NCI-H1694 treated with DMSO at 0.1 percent for 48 hours (cell line): ENCODE data around the gene MCRIP2.

Experiments used
- DNase-seq: peaks from one replicate; lab custom pipeline; 2025; lab: John Stamatoyannopoulos, UW

MCRIP2 gene

DNA sequence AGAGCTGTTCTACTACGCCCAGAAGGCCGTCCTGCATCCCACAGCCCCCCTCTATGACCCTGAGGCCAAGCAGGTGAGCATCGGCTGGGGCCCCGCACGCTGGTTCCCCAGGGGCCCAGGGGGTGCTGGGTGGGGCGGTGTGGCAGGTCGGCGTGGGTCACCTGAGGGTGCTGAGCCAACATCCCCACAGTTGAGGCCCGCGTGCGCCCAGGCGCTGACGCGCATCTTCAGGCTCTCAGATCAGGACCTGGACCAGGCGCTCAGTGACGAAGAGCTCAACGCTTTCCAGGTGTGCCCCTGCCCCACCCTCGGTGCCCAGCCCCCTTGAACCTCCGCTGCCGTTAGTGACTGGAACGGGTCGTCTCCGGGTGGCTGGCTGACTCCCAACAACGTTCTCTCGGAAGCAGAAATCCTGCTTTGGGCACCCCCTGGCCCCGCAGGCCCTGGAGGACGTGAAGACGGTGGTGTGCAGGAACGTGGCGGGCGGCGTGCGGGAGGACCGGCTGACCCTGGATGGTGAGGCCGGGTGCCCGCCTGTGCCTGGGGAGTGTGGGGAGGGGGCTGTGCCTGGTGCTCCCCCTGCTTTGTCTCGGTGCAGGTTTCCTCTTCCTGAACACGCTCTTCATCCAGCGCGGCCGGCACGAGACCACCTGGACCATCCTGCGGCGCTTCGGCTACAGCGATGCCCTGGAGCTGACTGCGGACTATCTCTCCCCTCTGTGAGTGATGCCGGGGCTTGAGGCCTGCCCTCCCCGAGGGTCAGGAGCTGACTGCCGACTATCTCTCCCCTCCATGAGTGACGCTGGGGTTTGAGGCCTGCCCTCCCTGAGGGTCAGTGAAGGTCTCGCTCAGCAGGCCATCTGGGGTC lies 29.1 kb downstream of the MCRIP2 start:
- DNase-seq, result no peak

DNA sequence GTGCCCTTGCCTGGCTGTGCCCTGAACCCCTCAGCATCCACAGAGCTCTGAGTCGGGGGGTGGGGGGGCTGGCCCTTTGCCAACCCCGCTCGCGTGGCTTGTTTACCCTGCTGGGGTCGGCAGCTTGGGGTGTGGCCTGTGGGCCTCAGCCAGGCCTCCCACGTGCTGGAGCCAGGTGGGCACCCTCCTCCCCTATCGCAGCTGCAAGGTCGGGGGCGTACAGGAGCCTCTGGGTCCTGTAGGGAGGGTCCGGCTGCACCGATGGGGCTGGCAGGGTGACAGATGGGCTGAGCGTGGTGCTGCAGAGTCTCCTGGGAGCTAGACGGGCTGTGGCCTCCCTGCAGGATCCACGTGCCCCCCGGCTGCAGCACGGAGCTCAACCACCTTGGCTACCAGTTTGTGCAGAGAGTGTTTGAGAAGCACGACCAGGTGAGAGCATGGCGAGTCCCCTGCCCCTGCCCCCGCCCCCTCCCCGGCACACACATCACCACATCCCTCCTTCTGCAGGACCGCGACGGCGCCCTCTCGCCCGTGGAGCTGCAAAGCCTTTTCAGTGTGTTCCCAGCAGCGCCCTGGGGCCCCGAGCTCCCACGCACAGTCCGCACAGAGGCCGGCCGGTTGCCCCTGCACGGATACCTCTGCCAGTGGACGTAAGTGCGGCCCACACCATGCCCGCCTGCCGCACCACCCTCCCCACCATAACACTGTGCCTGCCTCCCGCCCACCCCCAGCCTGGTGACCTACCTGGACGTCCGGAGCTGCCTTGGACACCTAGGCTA lies 29.9 kb downstream of the MCRIP2 start:
- DNase-seq, result no peak

DNA sequence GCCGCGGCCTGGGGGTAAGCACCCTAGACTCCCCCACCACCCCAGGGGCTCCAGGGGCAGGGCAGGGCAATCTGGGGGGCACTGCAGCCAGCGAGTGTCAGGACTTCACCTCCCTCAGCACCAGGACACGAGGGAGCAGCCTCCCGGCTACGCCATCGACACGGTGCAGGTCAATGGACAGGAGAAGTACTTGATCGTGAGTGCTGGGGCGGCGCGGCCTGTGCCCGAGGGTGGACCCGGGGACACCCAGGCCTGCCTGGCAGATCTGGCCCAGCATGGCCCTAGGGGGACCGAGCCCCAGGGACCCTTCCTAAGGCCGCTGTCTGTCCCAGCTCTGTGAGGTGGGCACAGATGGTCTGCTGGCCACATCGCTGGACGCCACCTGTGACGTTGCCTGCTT lies 30.7 kb downstream of the MCRIP2 start:
- no peak for DNase-seq

DNA sequence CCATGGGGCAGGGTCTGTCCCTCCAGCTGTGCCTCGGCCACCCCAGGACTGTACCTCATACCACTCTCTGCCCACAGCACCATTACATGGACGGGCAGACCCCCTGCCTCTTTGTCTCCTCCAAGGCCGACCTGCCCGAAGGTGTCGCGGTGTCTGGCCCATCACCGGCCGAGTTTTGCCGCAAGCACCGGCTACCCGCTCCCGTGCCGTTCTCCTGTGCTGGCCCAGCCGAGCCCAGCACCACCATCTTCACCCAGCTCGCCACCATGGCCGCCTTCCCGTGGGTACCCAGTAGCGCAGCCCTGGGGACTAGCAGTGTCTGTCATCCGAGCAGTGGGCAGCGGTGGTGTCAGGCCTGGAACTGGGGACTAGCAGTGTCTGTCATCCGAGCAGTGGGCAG lies 31.2 kb downstream of the MCRIP2 start:
- DNase-seq, result no peak

DNA sequence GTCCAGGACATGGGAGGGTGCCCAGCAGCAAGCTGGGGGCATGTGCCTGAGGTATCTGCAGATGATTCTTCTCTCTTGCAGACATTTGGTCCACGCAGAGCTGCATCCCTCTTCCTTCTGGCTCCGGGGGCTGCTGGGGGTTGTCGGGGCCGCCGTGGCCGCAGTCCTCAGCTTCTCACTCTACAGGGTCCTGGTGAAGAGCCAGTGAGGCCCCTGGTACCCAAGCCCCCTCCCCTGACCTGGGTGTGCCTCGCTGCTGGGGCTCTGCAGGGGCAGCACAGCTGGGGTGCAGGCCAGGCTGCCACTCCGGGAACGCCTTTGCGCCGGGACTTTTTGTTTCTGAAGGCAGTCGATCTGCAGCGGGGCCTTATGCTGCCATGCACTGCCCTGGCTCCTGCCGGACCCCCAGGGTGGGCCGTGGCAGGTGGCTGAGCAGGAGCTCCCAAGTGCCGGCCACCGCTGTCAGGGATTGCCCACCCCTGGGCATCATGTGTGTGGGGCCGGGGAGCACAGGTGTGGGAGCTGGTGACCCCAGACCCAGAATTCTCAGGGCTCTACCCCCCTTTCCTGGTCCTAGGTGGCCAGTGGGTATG lies 31.9 kb downstream of the MCRIP2 start:
- no peak for DNase-seq

DNA sequence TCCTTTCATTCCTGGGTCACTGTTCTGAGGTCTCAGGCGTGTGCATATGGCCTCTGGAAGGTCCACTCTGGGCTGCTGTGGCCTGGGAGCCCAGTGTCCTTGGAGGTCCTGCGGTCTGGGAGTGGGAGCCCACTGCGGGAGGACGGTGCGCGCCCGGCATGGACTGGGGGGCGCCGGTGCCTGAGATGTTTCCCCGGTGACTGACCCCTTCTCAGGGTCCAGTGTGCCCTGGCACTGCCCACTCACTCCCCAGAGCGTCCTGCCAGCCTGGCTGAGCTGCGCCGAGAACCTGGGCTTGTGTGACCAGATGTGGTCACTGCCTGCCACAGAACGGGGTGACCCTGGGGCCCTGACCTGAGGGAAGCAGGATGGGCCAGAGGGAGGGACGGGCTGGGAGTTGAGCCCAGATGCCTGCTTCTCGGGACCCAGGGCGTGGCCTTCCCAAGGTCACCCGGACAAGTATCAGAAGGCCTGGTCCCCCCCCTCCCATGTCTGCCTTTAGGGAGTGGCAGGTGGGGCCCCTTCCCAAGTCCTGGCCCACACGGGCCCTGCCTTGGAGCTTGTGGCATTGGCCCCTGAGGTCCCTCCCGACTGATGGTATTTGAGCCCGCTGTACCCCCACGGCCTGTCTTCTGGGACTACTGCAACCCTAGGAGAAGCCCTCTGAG lies 32.7 kb downstream of the MCRIP2 start:
- DNase-seq, result no peak

DNA sequence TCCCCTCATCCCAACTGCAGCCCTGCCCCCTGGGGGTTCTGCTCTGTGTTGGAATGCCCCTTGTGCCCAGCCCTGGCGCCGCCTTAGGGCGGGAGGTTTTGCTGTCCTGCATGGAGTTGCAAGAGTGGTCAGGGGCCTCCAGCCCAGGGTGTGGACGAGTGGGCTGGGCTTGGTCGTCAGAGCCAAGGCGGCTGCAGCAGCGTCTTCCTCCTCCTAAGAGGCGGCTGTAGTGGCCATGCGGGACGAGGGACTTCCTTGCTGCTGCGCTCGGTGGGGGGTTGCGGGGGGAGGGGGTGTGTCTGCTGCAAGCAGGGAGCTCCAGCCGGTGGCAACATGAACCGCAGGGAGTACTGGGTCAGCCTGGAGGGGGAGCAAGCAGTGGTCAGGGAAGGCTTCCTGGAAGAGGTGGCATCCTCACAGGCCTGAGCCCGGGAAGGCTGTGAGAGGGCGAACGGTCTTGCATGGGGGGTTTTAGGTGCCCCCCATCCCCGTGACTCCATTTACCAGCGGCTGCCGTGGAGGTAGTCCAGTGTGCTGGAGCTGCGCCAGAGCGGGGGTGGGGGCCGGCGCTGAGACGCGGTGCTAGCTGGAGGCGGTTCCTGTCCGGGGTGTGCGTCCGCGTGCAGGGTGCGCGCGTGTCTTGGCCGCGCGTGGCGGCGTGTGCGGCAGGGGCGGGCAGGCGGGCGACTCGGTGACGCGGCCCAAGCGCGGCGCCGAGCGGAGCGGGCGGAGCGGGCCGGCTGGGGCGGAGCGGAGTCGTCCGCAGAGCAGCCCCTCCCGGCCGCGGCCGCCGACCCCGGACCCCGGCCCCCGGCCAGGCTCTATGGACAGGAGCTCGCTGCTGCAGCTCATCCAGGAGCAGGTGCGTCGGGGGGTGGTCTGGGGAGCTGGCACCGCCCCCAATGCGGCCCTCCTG lies 33.6 kb downstream of the MCRIP2 start, which contains the start of gene RHBDL1:
TSS of gene RHBDL1 (plus strand) at position 704 of the 916 bp plus-strand sequence. CDS start at position 824, 120 bp downstream.
- DNase-seq, result no peak

DNA sequence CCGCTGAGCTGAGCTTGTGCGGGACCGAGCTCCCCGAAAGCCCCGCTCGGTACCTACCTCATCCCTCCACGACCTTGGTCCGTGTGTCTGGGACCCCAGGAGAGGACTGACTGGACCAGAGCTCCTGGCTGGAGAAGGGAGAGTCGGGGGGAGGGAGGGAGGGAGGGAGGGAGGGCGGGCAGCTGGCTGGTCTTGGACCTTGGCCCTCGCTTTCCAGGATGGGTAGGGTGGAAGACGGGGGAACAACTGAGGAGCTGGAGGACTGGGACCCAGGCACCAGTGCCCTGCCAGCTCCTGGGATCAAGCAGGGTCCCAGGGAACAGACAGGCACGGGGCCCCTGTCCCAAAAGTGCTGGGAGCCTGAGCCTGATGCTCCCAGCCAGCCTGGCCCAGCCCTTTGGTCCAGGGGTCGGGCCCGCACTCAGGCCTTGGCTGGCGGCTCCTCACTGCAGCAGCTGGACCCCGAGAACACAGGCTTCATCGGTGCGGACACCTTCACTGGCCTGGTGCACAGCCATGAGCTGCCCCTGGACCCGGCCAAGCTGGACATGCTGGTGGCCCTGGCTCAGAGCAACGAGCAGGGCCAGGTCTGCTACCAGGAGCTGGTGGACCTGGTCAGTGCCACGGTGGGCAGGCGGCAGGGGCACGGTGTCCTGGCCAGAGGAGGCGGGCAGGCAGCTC lies 34.4 kb downstream of the MCRIP2 start:
- no peak for DNase-seq

DNA sequence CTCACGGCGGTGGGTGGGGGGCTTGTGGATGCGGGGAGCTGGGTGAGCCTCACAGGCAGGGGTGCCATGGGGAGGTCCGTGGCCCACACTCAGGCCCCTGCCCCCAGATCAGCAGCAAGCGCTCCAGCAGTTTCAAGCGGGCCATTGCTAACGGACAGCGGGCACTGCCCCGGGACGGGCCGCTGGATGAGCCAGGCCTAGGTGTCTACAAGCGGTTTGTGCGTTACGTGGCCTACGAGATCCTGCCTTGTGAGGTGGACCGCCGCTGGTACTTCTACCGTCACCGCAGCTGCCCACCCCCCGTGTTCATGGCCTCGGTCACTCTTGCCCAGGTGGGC lies 34.9 kb downstream of the MCRIP2 start:
- DNase-seq, result no peak

DNA sequence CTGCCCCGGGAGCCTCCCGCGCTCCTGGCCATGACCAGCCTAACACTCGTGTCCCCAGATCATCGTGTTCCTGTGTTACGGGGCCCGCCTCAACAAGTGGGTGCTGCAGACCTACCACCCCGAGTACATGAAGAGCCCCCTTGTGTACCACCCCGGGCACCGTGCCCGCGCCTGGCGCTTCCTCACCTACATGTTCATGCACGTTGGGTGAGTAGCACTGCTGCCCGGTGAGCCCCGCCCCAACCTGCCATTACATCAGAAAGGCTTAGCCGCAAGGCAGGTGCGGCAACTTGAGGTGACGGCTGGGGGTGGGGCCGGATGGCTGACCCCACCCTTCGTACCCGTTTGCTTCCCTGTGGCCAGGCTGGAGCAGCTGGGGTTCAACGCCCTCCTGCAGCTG lies 35.3 kb downstream of the MCRIP2 start:
- DNase-seq, result no peak

DNA sequence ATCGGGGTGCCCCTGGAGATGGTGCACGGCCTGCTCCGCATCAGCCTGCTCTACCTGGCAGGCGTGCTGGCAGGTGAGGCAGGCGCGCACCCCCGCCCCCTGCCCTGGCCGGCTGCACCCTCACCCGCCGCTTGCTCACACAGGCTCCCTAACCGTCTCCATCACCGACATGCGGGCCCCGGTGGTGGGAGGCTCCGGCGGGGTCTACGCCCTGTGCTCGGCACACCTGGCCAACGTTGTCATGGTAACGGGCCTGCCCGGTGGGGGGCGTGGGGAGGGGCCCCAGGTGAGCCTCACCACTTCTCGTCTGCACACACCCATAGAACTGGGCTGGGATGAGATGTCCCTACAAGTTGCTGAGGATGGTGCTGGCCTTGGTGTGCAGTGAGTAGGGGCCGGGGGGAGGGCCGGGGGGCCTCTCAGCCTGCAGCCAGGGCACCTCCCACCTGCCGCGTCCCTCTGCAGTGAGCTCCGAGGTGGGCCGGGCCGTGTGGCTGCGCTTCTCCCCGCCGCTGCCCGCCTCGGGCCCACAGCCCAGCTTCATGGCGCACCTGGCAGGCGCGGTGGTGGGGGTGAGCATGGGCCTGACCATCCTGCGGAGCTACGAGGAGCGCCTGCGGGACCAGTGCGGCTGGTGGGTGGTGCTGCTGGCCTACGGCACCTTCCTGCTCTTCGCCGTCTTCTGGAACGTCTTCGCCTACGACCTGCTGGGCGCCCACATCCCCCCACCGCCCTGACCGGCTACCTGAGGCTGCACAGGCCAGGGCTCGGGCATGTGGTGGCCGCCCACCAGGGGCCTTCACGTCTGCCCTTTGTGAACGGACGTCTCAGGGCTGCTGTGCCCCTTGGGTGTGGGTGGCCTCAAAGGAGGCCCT lies 35.9 kb downstream of the MCRIP2 start:
- no peak for DNase-seq

DNA sequence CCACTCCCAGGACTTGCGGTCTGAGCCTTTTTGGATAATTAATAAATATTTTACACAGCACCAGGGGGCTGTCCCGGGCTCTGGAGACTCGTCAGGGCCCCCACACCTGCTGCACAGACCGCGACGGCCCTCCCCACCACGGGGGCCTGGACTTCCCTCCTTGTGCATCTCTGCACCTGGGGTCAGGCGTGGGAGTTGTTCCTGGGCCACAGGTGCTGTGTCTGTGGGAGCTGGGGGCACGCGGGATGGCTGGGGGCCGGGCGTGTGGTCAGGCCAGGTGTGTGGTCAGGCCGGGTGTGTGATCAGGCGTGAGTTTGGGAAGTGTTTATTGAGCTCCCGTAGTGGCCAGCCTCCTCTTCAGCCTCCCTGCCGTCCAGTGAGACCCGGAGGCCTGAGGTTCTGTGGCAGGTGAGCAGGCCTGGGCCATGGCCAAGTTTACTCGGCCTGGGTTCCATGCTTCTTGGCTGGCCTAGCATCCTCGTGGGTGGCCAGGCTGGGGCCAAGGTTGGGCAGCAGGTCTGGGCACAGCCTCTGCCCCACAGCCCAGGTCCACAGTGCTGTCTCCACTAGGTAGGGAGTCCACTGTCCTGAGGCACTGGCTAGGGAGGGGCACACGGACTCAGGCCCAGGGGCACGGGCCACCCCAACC lies 36.7 kb downstream of the MCRIP2 start:
- DNase-seq, result no peak

DNA sequence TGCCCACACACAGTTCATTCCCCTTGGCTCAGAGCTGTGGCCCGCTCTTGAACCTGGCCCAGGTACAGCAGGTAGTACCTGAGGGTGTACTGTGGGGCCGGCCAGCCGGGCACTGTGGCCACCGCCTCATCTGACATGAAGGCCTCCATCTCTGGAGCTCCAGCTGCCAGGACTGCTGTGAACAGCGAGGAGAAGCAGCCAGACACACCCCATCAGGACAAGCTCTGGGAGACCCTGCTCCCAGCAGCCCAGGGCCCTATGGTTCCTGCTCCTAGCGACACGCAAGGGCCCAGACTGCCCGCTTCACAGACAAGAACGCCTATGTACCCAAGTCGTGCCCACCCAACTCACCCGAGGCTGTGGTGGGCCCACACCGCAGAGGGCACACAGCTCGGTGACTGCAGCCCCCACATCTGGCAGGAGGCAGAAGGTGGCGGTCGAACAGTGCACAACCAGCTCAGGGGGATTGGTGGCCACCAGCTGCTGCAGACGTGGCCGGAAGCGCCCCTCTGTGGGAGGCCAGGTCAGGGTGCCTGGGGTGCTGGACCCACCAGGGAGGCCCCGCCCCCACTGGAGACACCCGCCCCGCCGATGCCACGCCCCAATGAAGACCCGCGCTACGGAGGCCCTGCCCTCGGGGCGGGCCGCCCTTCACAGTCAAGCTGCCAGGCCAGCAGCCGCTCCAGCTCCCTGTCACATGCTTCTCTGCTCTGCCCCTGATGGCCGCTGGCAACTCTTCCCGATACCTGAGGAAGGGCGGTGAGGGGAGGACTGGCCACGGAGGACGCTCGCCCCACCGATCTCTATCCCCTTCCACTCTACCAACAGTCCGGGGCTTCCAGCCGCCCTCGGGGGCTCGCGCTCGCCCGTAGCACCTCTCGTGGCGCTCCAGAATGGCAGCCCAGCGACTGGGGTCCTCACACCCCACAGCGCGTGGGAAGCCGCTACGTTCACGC lies 37.5 kb downstream of the MCRIP2 start:
- peak; percentile 27 for DNase-seq

DNA sequence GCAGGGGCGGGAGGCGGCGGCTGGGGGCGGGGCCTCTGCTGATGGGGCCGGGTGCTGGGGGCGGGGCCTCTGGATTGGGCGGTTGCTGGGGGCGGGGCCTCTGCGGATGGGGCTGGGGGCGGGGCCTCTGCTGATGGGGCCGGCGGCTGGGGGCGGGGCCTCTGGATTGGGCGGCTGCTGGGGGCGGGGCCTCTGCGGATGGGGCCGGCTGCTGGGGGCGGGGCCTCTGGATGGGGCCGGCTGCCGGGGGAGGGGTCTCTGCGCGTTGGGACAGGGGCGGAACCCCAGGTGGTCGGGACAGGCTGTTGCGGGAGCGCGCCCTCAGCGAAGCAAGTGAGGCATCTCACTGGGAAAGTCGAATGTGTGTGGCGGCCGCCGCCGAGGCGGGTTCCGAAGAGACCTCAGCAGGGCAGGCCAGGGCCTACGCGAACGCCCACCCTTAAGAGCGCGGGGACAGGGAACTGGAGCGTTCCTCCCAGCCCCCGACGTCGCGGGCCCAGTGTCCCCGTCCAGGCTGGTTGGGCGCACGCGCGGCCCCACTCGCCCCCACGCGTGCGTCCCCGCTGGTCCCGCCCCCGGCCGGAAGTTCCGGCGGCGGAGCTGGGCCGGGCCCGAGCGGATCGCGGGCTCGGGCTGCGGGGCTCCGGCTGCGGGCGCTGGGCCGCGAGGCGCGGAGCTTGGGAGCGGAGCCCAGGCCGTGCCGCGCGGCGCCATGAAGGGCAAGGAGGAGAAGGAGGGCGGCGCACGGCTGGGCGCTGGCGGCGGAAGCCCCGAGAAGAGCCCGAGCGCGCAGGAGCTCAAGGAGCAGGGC lies 38.4 kb downstream of the MCRIP2 start, which contains the start of gene STUB1:
TSS of gene STUB1 (plus strand) at position 597 of the 811 bp plus-strand sequence. CDS start at position 713, 116 bp downstream.
- peak; percentile 49 for DNase-seq

DNA sequence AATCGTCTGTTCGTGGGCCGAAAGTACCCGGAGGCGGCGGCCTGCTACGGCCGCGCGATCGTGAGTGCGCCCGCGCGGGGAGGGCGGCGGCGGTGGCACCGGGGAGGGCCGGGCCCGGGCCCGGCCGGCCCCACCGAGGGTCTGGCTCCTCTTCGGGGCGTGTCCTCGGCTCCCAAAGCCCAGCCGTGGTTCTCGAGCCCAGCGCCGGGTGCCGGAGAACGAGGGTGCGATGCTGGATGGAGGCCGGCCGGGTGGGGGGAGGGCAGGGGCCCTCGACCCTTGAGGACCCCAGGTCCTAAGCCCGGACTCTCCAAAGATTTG lies 39.0 kb downstream of the MCRIP2 start:
- DNase-seq, result no peak

DNA sequence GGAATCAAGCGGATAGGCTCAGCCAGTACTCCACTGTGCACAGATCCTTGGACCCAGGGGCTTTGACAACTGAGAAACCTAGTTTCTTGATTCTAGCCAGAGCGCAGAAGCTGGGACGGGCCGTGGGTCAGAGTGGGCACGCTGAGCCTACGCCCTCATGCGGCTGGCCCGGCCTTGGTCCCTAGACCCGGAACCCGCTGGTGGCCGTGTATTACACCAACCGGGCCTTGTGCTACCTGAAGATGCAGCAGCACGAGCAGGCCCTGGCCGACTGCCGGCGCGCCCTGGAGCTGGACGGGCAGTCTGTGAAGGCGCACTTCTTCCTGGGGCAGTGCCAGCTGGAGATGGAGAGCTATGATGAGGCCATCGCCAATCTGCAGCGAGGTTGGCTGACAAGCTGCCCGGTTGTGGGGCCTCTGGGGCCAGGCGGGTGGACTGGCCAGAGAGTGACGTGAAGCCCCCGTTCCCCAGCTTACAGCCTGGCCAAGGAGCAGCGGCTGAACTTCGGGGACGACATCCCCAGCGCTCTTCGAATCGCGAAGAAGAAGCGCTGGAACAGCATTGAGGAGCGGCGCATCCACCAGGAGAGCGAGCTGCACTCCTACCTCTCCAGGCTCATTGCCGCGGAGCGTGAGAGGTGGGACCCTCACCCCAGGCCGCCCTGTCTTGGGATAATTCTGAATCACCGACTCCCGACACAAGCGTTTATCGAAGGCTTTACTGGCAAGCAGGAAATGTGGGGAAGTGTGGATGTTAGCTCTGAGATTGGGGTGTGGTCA lies 39.5 kb downstream of the MCRIP2 start:
- no peak for DNase-seq
